HG03095 (cell line): ENCODE data around the gene TTC22.

Experiments
- ATAC-seq: cut with Tn5 transposase; IDR thresholded peaks from one replicate; pipeline ENCODE4 v1.9.1; 2021; ENCODE audit warnings: moderate library complexity; ENCODE audit not compliant: unreplicated experiment

The TTC22 gene

DNA sequence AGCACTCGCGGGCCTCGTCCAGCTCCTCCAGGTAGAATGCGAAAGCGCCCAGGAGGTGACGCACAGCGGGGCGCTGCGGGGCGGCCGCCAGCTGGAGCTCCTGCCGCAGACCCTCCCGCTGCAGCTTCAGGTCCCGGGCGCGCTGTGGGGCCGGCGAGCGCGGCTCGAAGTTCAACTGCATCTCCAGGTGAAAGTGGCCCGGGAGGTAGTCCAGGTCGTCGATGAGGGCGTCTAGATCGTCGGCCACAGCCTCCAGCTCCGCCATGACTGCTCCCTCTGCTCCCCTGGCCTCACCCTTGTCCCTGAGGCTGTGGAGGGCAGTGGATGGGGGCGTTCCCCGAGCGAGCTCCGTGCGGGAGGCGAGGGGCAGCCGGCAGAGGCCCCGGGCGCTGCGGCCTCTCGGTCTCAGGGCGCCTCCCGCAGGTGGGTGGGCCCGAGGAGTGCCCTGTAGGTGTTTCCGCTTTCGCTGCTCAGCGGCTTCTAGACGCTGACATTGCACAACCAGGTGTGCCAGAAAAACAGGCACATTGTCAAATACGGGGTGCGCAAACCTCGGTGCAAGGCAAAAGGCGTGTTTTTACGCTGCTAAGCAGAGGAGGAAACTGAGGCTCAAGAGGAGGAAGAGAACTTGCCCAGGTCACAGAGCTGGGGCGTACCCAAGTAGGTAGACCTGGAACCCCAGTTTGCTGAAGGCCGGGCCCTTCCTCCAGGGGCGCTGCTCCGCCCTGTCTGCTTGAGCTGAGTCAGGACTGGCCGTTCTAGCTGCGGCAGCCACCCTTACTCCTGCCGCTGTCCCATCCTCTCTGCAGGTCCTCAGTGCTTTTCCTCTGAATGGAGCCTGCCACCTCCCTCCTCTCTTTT lies at the start of gene TTC22:
TTC22 (minus strand) TSS at position 425 of the 861 bp plus-strand sequence; CDS start at position 265, 160 bp downstream.
- peak; percentile 78 for ATAC-seq

GRCh38 chr1:54850737-54851136 lies 49.6 kb upstream of the TTC22 start:
- ATAC-seq: no peak

DNA sequence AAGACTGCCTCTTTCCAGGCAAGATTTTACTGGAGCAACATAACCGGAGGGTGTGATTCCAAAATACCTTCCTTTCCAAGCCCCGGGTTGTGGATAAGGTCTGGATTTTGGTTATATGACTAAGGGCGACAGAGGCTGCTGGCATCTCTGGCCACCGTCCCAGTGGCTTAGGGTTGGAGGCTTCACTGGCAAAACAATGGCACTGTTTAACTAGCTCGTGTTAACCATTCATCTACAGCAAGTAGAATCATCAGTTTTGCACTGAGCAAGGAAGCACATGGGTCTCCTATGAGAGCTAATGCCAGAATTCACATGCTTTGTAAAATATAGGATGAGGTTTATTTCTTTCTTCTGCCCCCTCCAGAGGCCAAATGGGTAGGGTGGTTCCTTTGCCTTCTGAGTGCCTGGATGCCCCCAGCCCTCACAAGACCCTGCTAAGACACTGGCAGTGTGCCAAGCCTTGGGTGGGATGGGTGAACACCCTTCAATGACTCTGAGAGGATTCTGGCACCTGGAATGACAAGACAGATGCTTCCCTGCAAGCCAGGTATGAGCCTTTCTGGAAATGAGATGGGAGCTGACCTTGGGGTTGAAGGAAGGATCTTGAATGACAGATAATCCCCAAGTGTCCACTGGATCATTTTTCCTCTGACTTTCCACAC lies 49.1 kb upstream of the TTC22 start:
- no peak for ATAC-seq

- no peak for ATAC-seq
Measured at GRCh38 chr1:54849219-54850068, 48.3 kb upstream of the TTC22 start.

DNA sequence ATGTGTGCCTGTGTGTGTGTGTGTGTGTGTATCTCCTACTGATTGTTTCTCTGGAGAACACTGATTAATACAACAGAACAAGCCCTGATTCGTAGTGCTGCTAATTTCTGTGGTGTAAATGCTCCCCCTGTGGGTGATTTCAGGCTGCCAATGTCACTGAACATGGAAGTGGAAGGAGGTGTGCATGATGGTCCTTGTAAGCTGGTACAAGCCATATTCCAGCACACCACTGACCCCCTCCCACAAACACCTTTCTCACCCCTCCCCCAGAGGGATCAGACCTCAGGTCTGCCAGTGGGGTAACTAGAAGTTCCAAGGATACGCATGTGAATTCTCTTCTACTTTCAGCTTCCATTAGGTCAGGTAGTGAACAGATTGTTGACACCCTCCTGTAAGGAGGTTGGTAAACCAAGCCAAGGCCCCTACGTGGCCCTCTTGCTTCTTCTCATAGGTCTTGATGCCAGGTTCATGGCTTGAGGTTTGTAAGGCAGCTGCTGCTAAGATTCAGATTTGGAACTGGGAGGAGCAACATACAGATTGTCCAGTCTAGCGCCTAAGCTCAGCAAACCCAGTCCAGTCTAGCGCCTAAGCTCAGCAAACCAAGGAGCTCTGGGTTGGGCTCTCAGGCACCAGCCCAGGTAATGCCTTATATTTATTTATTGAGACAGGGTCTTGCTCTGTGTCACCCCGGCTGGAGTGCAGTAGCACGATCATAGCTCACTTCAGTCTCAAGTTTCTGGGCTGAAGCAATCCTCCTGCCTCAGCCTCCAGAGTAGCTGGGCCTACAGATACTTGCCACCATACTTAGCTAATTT lies 47.2 kb upstream of the TTC22 start:
- ATAC-seq: no peak

GRCh38 chr1:54846716-54847284 lies 45.7 kb upstream of the TTC22 start:
- ATAC-seq: no peak

- ATAC-seq: no peak
Measured at GRCh38 chr1:54846301-54846700, 45.2 kb upstream of the TTC22 start.

- ATAC-seq: no peak
Measured at GRCh38 chr1:54845772-54846171, 44.6 kb upstream of the TTC22 start.

DNA sequence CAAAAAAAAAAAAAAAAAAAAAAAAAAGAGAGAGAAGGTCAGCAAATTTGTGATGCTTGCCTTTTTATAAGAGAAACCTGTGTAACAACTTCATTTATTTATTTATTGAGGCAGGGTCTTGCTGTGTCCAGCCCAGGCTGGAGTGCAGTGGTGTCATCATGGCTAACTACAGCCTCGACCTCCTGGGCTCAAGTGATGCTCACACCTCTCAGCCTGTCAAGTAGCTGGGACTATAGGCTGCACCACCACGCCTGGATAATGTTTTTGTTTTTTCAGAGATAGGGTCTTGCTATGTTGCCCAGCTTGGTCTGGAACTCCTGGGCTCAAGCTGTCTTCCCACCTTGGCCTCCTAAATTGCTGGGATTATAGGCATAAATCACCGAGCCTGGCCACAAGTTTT lies 43.4 kb upstream of the TTC22 start:
- no peak for ATAC-seq

GRCh38 chr1:54843449-54843848 lies 42.3 kb upstream of the TTC22 start:
- ATAC-seq: no peak

DNA sequence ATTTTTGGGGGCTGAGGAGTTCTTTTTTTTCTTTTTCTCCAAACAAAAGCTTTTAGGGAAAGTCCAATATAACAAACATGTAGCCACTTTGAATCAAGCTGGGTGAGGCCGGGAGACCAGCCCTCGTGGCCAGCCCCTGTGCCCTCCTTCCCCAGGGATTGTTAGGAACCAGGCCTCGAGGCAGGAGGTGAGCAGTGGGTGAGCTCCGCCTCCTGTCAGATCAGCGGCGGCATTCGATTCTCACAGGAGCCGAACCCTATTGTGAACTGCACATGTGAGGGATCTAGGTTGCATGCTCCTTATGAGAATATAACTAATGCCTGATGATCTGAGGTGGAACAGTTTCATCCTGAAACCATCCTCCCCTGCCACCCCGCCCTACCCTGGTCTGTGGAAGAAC lies 41.8 kb upstream of the TTC22 start:
- no peak for ATAC-seq

- ATAC-seq: no peak
Measured at GRCh38 chr1:54842206-54842915, 41.2 kb upstream of the TTC22 start.

DNA sequence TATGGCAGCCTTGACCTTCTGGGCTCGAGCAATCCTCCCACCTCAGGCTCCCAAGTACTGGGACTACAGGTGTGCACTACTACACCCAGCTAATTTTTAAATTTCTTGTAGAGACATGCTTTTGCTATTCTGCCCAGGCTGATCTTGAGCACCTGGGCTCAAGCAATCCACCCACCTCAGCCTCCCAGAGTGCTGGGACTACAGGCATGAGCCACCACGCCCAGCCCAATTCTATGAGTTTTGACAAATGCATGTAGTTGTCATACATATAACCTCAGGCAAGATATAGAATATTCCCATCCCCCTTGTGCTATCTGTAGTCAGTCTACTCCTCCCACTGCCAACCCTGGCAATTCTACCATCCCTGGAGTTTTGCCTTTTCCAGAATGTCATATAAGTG lies 38.7 kb upstream of the TTC22 start:
- no peak for ATAC-seq

DNA sequence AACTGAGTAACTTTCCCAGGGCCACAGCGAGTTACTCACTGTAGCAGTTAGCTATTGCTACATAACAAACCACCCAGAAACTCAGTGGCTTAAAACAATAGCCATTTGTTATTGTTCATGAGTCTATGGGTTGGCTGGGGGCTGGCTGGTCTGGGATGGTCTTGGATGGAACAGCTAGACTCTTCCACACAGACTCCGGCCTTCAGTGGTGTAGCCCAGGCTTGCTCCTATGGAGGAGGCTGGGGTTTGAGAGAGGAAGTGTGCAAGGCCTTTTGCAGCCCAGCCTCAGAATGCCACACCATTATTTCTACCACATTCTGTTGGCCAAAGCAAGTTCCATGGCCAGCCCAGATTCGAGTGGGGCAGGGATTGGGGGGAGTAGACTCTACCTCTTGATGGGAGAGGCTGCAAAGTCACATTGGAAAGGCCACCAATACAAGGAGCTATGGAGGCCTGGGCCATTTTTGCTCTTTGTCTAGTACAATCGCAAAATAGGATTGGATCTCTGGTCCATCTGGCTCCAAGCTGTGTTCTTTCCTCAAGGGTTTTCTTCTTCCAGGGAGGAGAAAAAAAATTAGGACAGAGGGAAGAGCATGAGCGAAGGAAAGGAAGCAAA lies 37.5 kb upstream of the TTC22 start:
- ATAC-seq: no peak

DNA sequence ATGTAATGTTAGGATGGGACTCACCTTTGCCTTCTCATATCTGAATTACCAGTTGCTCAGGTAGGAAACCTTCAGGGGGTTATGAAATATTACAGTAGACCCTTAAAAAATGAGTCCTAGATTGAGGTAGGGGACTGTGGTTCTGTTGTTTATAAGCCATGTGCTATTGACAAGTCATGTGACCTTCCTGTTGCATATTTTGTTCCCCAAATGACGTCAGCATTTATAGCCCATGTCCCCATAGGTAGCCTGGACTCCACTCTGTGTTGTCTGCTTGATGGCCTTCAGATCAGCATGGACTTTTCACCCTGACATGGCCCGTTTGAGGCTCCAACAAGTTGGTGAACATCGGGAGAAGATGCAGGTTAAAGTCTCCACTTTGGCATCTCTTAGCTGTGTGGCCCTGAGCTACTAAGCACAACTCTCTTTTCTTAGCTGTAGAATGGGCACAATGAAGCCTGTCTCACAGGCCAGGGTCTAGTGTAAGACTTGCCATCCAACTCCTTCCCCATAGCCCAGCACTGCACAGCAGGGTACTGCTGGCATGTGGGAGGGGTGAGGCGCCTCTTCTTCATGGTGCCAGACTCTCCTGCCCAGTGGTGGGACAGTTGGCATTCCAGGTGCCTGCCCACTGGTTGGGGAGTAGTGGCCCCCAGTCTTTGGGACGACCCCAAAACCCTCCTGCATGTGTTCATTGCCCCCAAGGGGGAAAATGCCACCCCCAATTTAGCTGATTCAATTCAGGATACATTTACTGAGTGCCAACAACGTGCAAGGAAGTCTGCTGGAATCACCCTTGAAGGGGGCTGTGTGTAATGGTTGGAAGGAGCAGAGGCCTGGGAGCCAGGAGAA lies 36.1 kb upstream of the TTC22 start:
- ATAC-seq: no peak

GRCh38 chr1:54836594-54836993 lies 35.5 kb upstream of the TTC22 start:
- ATAC-seq: no peak

DNA sequence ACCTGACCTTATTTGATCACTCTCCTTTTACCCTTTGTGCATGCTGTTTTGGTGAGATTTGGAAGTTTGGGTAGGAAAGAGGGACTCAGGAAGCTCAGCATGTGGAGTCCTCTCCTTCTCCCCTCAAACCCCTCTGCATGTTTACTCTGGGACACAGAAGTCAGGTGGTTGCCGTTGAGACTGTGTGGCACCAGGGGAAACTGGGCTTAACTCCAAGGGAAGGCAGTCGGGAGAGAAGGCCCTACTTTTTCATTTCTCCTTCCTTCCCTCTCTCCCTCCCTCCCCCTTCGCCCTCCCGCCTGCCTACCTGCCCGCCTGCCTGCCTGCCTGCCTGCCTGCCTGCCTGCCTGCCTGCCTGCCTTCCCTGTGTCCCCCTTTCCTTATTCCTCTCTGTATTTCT lies 34.8 kb upstream of the TTC22 start:
- ATAC-seq: no peak

GRCh38 chr1:54835131-54835898 lies 34.2 kb upstream of the TTC22 start:
- no peak for ATAC-seq
